GM18909 (cell line): ENCODE results near the gene PIGU.
"Not testable (repeated sequence)": the region's sequence is repeated elsewhere in the genome, so short reads cannot be mapped to it uniquely, and the experiment has no call there.

Experiments
- ATAC-seq: cut with Tn5 transposase; IDR thresholded peaks from one replicate; pipeline ENCODE4 v1.9.1; 2021; ENCODE audit warnings: mild to moderate bottlenecking; ENCODE audit not compliant: unreplicated experiment, poor library complexity

The PIGU gene

GRCh38 chr20:34663213-34663943 is 13.5 kb downstream of the PIGU start:
- no peak for ATAC-seq

DNA sequence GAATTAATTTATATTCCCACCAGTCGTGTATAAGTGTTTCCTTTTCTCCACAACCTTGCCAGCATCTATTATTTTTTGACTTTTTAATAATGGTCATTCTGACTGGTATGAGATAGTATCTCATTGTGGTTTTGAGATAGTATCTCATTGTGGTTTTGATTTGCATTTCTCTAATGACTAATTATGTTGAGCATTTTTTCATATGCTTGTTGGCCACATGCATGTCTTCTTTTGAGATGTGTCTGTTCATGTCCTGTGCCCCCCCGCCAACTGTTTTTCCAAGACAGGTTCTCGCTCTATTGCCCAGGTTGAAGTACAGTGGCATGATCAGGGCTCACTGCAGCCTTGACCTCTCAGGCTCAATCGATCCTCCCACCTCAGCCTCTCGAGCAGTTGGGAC is 15.1 kb downstream of the PIGU start:
- not testable (repeated sequence) for ATAC-seq

DNA sequence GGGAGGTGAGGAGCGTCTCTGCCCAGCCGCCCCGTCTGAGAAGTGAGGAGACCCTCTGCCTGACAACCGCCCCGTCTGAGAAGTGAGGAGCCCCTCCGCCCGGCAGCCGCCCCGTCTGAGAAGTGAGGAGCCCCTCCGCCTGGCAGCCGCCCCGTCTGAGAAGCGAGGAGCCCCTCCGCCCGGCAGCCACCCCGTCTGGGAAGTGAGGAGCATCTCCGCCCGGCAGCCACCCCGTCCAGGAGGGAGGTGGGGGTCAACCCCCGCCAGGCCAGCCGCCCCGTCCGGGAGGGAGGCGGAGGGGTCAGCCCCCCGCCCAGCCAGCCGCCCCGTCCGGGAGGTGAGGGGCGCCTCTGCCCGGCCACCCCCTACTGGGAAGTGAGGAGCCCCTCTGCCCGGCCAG is 18.2 kb downstream of the PIGU start:
- ATAC-seq = not testable (repeated sequence)

DNA sequence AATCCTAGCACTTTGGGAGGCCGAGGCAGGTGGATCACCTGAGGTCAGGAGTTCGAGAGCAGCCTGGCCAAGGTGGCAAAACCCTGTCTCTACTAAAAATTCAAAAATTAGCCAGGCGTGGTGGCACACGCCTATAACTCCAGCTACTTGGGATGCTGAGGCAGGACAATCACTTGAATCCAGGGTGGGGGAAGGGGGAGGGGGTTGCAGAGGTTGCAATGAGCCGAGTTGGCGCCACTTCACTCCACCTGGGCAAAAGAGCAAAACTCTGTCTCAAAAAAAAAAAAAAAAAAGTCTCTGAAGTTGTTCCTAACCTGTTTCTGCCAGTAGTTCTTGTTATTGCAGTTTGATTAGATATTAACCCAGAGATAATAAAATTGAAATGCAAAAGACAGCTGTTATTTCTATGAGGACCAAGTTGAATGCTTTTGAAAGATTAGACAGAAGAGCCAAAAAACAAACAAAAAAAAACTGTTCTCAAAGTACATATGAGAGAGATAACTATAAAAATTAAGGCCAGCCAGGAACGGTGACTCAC is 22.6 kb downstream of the PIGU start:
- no peak for ATAC-seq

DNA sequence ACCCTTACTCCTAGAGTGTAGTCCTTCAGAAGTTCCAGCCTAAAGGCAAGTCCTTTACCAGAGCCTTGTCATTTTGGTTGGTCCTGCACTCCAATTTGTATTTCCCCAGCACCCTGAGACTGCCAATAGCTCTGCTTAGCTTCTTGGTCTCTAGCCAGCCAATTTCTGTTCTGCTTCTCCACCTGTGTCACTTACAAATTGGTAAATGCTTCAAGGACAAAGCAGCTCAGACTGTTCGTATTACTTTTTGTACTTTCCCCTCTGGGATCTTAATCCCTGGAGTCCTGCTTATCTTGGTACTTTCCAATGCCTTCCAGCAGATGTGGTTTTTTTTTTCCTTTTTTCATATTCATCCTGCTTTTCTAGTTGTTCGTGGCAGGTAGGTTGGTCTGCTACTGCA is 25.7 kb downstream of the PIGU start:
- no peak for ATAC-seq

DNA sequence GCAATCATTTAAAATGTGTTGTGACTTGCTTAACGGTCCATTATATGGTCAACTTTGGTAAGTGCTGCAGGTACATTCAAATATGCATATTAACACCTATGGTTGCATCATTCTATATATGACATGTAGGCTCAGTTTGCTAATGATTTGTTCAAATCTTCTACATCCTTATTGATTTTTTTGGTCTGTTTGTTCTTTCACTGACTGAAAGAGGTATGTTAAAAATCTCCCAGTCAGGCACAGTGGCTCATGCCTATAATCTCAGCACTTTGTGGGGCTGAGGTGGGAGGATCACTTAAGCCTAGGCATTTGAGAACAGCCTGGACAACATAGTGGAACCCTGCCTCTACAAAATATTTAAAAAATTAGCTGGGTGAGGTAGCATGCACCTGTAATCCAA is 29.2 kb downstream of the PIGU start:
- no peak for ATAC-seq

- ATAC-seq = no peak
These were observed 31.9 kb downstream of the PIGU start for GRCh38 chr20:34644951-34645350.

GRCh38 chr20:34644345-34644744 is 32.5 kb downstream of the PIGU start:
- ATAC-seq = no peak

DNA sequence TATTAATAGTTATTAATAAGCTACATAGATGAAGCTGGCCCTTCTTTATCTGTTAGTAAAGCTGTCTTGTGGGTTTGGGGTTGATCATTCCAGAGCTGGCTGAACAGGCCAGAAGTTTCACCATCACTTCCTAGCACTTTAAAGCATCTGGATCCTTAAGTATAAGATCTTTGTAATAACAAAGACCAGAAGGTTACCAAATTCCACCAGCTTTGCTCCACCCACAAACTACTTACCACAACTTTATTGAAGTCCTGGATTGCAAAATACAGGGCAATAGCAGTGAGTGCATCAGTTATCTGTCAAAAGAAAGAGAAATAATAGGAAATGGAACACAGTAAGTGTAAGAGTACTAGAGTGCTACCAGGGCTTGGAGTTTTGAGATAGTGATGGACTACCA is 33.0 kb downstream of the PIGU start:
- no peak for ATAC-seq

DNA sequence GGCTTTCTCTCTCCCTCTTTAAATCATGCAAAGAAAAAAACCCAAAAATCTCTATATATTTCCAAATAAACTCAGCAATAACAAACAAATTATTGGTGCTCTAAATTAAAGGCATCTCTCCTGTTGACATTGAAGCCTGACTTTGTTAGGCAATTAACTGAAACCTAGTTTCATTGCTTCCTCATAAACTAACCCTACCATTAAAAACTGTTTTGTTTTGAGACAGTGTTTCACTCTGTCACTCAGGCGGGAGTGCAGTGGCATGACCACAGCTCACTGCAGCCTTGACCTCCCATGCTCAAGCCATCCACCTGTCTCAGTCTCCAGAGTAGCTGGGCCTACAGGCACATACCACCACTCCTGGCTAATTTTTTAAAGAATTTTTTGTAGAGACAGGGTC is 34.9 kb downstream of the PIGU start:
- ATAC-seq = no peak

- no peak for ATAC-seq
These were observed 37.1 kb downstream of the PIGU start for GRCh38 chr20:34639755-34640222.

DNA sequence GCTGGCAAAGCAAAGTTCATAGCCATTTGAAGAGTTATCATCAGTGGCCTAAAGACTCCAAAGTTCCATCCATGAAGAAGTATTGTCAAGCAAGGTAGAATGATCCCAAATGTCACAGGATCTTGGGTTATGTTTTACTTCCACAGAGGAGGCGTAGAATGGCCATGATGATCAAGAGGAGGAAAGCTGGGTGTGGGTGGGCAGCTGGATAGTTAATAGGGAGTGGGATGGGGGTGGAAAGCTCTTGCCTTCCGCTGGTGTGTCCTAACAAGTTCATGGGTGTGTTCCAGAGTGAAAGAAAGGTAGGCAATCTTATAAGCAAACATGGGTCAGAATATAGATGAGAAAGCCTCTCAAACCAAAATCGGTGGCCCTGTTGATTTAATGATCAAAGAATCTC is 38.4 kb downstream of the PIGU start:
- ATAC-seq = no peak

GRCh38 chr20:34638039-34638292 is 38.9 kb downstream of the PIGU start:
- ATAC-seq = no peak

- ATAC-seq = no peak
These were observed 39.5 kb downstream of the PIGU start for GRCh38 chr20:34637245-34638038.

DNA sequence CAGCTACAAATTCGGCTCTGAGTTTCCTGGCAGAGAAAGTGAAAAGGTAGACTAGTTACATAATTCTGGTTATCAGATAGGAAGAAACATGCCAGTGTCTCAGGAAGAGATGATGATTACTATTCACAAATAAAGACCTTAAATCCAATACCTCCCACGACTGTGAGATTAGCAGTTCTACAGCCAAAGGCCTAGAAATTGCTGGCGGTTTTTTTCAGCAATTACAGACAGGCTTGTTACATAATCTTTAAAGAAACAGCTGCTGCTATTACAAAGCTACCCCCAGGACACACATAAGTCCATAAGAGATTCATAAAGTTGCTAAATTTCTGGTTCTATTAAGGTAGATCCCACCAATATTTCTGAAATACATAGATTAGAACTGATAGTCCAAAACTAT is 40.2 kb downstream of the PIGU start:
- no peak for ATAC-seq

DNA sequence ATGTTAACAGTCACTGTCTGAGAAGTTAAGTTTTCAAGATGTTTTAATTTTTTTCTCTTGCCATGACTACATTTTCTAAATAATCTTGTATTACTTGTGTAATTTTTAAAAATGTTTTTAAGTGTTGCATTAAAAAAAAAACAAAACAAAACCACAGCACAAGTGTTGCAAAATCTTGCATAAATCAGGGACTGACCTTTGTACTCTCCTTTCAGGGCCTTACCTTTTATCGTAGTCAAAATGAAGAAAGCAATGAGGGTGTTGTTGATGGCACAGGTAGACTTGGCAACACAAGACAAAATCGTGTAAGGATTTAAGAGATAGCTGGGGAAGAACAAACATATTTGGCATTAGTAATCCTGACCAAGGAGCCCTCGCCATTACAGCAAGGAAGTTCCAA is 42.5 kb downstream of the PIGU start:
- ATAC-seq = no peak

- no peak for ATAC-seq
These were observed 43.9 kb downstream of the PIGU start for GRCh38 chr20:34632870-34633452.

DNA sequence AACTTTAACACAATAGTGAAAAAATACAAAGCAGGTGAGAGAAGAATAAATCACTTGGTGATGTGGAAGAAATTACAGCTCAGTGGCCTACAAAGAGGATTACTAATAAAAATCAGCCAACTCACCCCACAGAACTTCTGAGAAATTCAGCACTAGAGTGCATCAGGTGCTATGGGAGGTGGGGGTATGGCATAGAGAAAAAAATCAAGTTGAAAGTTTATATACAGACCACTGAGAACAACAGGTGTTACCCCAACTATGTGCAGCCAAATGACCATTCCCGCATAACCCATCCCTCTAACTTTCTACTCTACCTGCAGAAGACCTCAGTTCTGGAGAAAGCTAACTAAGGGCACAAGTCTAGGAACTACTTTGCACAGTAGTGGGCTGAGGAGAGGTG is 47.0 kb downstream of the PIGU start:
- ATAC-seq = no peak

- ATAC-seq = no peak
These were observed 47.5 kb downstream of the PIGU start for GRCh38 chr20:34629342-34629741.

GRCh38 chr20:34628026-34628425 is 48.9 kb downstream of the PIGU start:
- ATAC-seq = no peak

DNA sequence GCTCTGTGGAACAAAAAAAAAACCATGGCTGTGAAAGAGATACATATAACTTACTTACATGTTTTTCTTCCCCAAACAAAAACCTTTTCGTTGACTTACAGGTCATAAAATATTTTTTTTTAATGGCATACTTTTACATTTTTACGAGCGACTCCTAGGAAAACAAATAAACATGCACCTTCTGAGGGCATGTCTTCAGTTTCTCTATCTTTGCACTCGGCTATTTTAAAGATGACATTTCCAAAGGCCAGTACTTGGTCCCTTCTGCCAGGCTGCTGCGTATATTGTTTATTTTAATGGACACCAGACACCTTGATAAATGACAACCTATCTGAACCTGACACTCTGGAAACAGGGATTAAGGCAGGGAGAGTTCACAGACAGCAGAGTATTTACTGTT is 49.4 kb downstream of the PIGU start:
- no peak for ATAC-seq
